HUES6 (cell line): ENCODE results near the gene GLOD4.

Experiments
- H3K27ac ChIP-seq: 2 replicates; pipeline ENCODE4 v1.7.0; 2013; ENCODE audit warnings: low read depth, mild to moderate bottlenecking, low read length, inconsistent platforms
- H3K27me3 ChIP-seq: 2 replicates; pipeline ENCODE4 v1.6.1; 2013; ENCODE audit warnings: low read length; ENCODE audit not compliant: control insufficient read depth, insufficient read depth
- H3K36me3 ChIP-seq: 2 replicates; pipeline ENCODE4 v1.6.1; 2013; ENCODE audit warnings: low read length; ENCODE audit not compliant: control insufficient read depth, insufficient read depth
- H3K4me1 ChIP-seq: 2 replicates; pipeline ENCODE4 v1.6.1; 2013; ENCODE audit warnings: low read length; ENCODE audit not compliant: control insufficient read depth, insufficient read depth
- H3K4me3 ChIP-seq: 2 replicates; pipeline ENCODE4 v1.5.1; 2013; ENCODE audit warnings: low read depth, low read length
- H3K9ac ChIP-seq: one replicate; pipeline ENCODE4 v1.6.1; 2013; ENCODE audit warnings: mild to moderate bottlenecking, low read length
- H3K9me3 ChIP-seq: 2 replicates; pipeline ENCODE4 v1.6.1; 2013; ENCODE audit warnings: low read depth, low read length; ENCODE audit not compliant: control insufficient read depth, insufficient read depth

The GLOD4 gene

GRCh38 chr17:720706-721539, 61.2 kb downstream of the GLOD4 start:
- Histone ChIP-seq H3K4me3 (no peak overlapping the region), H3K27ac (no peak overlapping the region), H3K9me3 (no peaks in the 10 kb centered on the region), H3K4me1 (peaks cover 5% of the 10 kb centered on the region), H3K27me3 (no peaks in the 10 kb centered on the region), H3K9ac (no peak overlapping the region), H3K36me3 (no peaks in the 10 kb centered on the region)

- no peaks in the 10 kb centered on the region for H3K27me3 ChIP-seq
- no peaks in the 10 kb centered on the region for H3K36me3 ChIP-seq
- no peak overlapping the region for H3K4me3 ChIP-seq
- H3K9me3 ChIP-seq: no peaks in the 10 kb centered on the region
- H3K4me1 ChIP-seq: no peaks in the 10 kb centered on the region
- H3K27ac ChIP-seq: no peak overlapping the region
- no peak overlapping the region for H3K9ac ChIP-seq
Observed at GRCh38 chr17:718075-718474, 64.0 kb downstream of the GLOD4 start.
